Measurements from ENCODE around the gene USP5. TPM values are rescaled to one million over a fixed set of nuclear protein-coding genes. Genes with fewer than 3 reads are reported as not detected.

The USP5 gene
- total and polyA plus RNA-seq, 2 of the 8 experiments (the other 6 are each of a cell fraction or from before 2014, with no cell fraction given) = 66.5 to 148 TPM

- no peak for DNase-seq (ENCODE audit: low read depth in 1 of 2, low spot score in 2 of 2)
- POLR2A ChIA-PET (ENCODE audit: partially characterized antibody) = interaction anchor here (1.4 to 25.7 kb wide), 4 partner anchors 12 to 88 kb away, joined by 3 to 588 read pairs (median 208); partner anchors contain the start of genes C12orf57, GNB3, GPR162 and P3H3
- H4K20me1 ChIP-seq (replicated peaks in 1 of 2; ENCODE audit: control insufficient read depth in 1 of 2, insufficient read depth in 2 of 2, low read length in 2 of 2) = peaks cover 0 to 3% of the 10 kb centered on the region in 2 experiments
Measured at GRCh38 chr12:6855322-6855721, 3.4 kb downstream of the USP5 start.

More at GRCh38 chr12:6855322-6855721, 3.4 kb downstream of the USP5 start:
- Histone ChIP-seq H2BK20ac (ENCODE audit: low read length) (no peak overlapping the region), H2AK5ac (ENCODE audit: low read depth, low read length) (no peak overlapping the region), H3K18ac (ENCODE audit: extremely low read depth, low read length) (no peak overlapping the region), H2BK15ac (ENCODE audit: low read length) (no peak overlapping the region), H3K23me2 (ENCODE audit: low read depth, low read length) (peaks cover 10% of the 10 kb centered on the region), H4K5ac (ENCODE audit: insufficient read length, low read depth, low read length) (no peak overlapping the region), H3K79me1 (ENCODE audit: low read depth, low read length) (no peaks in the 10 kb centered on the region; the same call in 1 of the 2 replicates), H3K14ac (ENCODE audit: insufficient read length) (no peak overlapping the region), H3K9ac (replicated peaks in 1 of 4; ENCODE audit: extremely low read depth in 1 of 4, low read depth in 3 of 4, low read length in 3 of 4) (no peak overlapping the region), H3K4ac (replicated peaks; ENCODE audit: insufficient read length, low read depth, low read length) (no peak overlapping the region), H4K8ac (ENCODE audit: extremely low read depth, insufficient read depth, low read length) (no peak overlapping the region), H2AFZ (ENCODE audit: low read length) (no peak overlapping the region), H3K36me3 (ENCODE audit: control insufficient read depth in 2 of 4, insufficient read depth in 4 of 4, low read length in 3 of 4) (peaks cover 18 to 45% (median 40%) of the 10 kb centered on the region in 4 experiments), H3K56ac (replicated peaks; ENCODE audit: insufficient read length, low read depth, low read length) (no peak overlapping the region), H3K79me2 (ENCODE audit: control insufficient read depth in 1 of 2, insufficient read depth in 2 of 2, low read length in 2 of 2) (peaks cover 0 to 26% of the 10 kb centered on the region in 2 experiments; a peak in 2 of 4 replicates), H2BK120ac (replicated peaks; ENCODE audit: low read depth, low read length) (no peak overlapping the region), H3K4me3 (ENCODE audit: extremely low read depth in 1 of 4, insufficient read depth in 2 of 4, low read depth in 3 of 4, low read length in 4 of 4) (no peak overlapping the region), H3K4me1 (replicated peaks in 1 of 4; ENCODE audit: control insufficient read depth in 3 of 4, insufficient read depth in 4 of 4, low read length in 3 of 4) (peaks cover 0 to 10% (median 3%) of the 10 kb centered on the region in 4 experiments; a peak in 5 of 7 replicates), H3K9me3 (ENCODE audit: insufficient read depth in 2 of 2, low read depth in 1 of 2, low read length in 1 of 2) (no peaks in the 10 kb centered on the region), H2BK12ac (ENCODE audit: low read depth, low read length) (no peak overlapping the region), H2BK5ac (ENCODE audit: low read depth, low read length) (no peak overlapping the region), H3K27ac (ENCODE audit: low read depth, low read length) (no peak overlapping the region), H3K23ac (ENCODE audit: insufficient read length) (no peak overlapping the region), H4K91ac (replicated peaks; ENCODE audit: insufficient read length, low read length) (no peak overlapping the region), H3K4me2 (ENCODE audit: insufficient read depth in 1 of 2, low read depth in 2 of 2, low read length in 2 of 2) (no peak overlapping the region), H3K27me3 (replicated peaks in 1 of 4; ENCODE audit: control insufficient read depth in 3 of 4, extremely low read depth in 1 of 4, insufficient read depth in 3 of 4, low read length in 3 of 4) (no peaks in the 10 kb centered on the region)
- WGBS, 2 experiments (ENCODE audit: extremely low coverage in 1 of 2, insufficient coverage in 1 of 2, insufficient read length in 1 of 2, insufficient replicate concordance in 2 of 2, low coverage in 1 of 2, low lambda C conversion rate in 2 of 2, missing lambda C conversion rate in 1 of 2) = 95% methylated on average over 14 of the region's 14 CpGs; no CpG with 5 or more reads in 1 of the 2 experiments
- TF ChIP-seq SAP30 (IDR thresholded peaks at IDR 0.05; ENCODE audit: insufficient read depth, insufficient replicate concordance, low read length) (no peak), TEAD4 (IDR thresholded peaks at IDR 0.05; ENCODE audit: low read depth, low read length) (no peak), POLR2A (IDR thresholded peaks at IDR 0.05; ENCODE audit: control extremely low read depth in 1 of 2, low read depth in 2 of 2, low read length in 2 of 2) (no peak), JUND (IDR thresholded peaks at IDR 0.05; ENCODE audit: low read length) (no peak), CBX5 (IDR thresholded peaks at IDR 0.05; ENCODE audit: low read depth, low read length) (no peak), CHD2 (IDR thresholded peaks at IDR 0.05; ENCODE audit: low read length) (no peak)
- FAIRE-seq = no peak
- CTCF ChIA-PET (ENCODE audit: partially characterized antibody) = interaction anchor here (0.9 to 19.8 kb wide), 5 partner anchors 10 to 286 kb away, joined by 3 to 292 read pairs (median 3); partner anchors contain the start of genes GNB3 and P3H3

All from H1 (cell line).